ENCODE measurements around the gene PRR19.

DNA sequence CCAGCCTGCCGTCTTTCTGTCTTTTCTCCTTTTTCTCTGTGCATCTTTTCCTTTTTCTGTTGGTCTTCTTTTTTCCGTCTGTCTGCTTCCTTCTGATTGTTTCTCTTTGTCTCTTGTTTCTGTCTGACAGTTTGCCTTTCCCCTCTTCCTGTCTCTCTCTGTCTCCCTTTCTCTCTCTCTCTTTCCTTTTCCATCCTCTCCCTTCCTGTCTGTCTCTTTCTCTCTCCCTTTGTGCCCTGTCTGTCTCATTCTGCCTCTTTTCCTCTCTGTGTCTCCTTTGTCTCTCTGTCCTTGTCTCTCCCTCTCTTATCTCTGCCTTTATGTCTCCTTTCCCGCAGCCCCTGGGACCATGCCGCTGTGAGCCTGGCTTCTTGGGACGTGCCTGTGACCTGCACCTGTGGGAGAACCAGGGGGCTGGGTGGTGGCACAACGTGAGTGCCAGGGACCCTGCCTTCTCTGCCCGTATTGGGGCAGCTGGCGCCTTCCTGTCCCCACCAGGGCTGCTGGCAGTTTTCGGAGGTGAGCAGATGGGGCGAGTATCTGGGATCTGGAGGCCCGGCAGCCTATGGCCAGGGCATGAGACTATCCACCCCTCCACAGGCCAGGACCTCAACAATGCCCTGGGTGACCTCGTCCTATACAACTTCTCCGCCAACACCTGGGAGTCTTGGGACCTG lies 32.9 kb downstream of the PRR19 start:
- no peak for TF ChIP-seq POLR2A (IDR thresholded peaks at IDR 0.05)
- TF ChIP-seq, protein P1, sequence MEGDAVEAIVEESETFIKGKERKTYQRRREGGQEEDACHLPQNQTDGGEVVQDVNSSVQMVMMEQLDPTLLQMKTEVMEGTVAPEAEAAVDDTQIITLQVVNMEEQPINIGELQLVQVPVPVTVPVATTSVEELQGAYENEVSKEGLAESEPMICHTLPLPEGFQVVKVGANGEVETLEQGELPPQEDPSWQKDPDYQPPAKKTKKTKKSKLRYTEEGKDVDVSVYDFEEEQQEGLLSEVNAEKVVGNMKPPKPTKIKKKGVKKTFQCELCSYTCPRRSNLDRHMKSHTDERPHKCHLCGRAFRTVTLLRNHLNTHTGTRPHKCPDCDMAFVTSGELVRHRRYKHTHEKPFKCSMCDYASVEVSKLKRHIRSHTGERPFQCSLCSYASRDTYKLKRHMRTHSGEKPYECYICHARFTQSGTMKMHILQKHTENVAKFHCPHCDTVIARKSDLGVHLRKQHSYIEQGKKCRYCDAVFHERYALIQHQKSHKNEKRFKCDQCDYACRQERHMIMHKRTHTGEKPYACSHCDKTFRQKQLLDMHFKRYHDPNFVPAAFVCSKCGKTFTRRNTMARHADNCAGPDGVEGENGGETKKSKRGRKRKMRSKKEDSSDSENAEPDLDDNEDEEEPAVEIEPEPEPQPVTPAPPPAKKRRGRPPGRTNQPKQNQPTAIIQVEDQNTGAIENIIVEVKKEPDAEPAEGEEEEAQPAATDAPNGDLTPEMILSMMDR (IDR thresholded peaks at IDR 0.05): no peak

Data from testis (tissue), 2 donors.